ENCODE measurements around the gene SOD3. TPM values are rescaled to one million over a fixed set of nuclear protein-coding genes. Genes with fewer than 3 reads are reported as not detected.

SOD3 gene
- total RNA-seq, 1 experiment from 2014 or later = 1.0 TPM

DNA sequence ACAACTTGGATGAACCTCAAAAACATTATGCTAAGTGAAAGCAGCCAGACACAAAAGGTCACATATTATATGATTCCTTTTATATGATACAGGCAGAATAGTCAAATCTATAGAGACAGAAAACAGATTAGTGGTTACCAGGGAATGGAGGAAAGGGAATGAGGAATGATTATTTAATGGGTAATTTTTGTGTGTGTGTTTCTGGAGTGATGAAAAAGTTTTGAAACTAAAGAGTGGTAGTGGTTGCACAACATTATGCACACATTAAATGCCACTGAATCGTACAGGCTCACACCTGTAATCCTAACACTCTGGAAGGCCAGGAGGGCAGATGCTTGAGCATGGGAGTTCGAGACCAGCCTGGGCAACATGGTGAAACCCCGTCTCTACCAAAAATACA is 19.6 kb upstream of the SOD3 start:
- POLR2A ChIA-PET = no interaction called here
- no peaks in the 10 kb centered on the region for H3K27me3 ChIP-seq (ENCODE audit: control insufficient read depth, insufficient read depth, low read length)
- no peaks in the 10 kb centered on the region for H3K9me3 ChIP-seq (ENCODE audit: control insufficient read depth, insufficient read depth, low read depth, low read length)
- CTCF ChIA-PET = no interaction called here
- in situ Hi-C loops (cut with HindIII; ENCODE audit: low pct_unique_long_range_greater_than_20kb, low sequenced_read_pairs) = no loop called here
- intact Hi-C loops (cut with micrococcal nuclease; ENCODE audit: unreplicated experiment) = no loop called here
- no peak for ATAC-seq
- H3K27ac ChIP-seq (ENCODE audit: low read length) = no peak overlapping the region
- DNase-seq (ENCODE audit: low read depth, low spot score) = no peak
- BruUV-seq (replicated peaks) = no TSS peak
- no peaks in the 10 kb centered on the region for H3K4me1 ChIP-seq (ENCODE audit: control insufficient read depth, insufficient read depth, low read length)
- no peak overlapping the region for H3K4me3 ChIP-seq (ENCODE audit: low read depth in 2 of 2, low read length in 2 of 2)
- H3K36me3 ChIP-seq (ENCODE audit: control insufficient read depth, insufficient read depth, low read length) = no peaks in the 10 kb centered on the region
- TF ChIP-seq, protein P1, sequence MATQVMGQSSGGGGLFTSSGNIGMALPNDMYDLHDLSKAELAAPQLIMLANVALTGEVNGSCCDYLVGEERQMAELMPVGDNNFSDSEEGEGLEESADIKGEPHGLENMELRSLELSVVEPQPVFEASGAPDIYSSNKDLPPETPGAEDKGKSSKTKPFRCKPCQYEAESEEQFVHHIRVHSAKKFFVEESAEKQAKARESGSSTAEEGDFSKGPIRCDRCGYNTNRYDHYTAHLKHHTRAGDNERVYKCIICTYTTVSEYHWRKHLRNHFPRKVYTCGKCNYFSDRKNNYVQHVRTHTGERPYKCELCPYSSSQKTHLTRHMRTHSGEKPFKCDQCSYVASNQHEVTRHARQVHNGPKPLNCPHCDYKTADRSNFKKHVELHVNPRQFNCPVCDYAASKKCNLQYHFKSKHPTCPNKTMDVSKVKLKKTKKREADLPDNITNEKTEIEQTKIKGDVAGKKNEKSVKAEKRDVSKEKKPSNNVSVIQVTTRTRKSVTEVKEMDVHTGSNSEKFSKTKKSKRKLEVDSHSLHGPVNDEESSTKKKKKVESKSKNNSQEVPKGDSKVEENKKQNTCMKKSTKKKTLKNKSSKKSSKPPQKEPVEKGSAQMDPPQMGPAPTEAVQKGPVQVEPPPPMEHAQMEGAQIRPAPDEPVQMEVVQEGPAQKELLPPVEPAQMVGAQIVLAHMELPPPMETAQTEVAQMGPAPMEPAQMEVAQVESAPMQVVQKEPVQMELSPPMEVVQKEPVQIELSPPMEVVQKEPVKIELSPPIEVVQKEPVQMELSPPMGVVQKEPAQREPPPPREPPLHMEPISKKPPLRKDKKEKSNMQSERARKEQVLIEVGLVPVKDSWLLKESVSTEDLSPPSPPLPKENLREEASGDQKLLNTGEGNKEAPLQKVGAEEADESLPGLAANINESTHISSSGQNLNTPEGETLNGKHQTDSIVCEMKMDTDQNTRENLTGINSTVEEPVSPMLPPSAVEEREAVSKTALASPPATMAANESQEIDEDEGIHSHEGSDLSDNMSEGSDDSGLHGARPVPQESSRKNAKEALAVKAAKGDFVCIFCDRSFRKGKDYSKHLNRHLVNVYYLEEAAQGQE (IDR thresholded peaks at IDR 0.05; ENCODE audit: insufficient read depth in 1 of 2, low read depth in 2 of 2, low read length in 1 of 2) = no peak
- TF ChIP-seq, protein P2, sequence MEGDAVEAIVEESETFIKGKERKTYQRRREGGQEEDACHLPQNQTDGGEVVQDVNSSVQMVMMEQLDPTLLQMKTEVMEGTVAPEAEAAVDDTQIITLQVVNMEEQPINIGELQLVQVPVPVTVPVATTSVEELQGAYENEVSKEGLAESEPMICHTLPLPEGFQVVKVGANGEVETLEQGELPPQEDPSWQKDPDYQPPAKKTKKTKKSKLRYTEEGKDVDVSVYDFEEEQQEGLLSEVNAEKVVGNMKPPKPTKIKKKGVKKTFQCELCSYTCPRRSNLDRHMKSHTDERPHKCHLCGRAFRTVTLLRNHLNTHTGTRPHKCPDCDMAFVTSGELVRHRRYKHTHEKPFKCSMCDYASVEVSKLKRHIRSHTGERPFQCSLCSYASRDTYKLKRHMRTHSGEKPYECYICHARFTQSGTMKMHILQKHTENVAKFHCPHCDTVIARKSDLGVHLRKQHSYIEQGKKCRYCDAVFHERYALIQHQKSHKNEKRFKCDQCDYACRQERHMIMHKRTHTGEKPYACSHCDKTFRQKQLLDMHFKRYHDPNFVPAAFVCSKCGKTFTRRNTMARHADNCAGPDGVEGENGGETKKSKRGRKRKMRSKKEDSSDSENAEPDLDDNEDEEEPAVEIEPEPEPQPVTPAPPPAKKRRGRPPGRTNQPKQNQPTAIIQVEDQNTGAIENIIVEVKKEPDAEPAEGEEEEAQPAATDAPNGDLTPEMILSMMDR (IDR thresholded peaks at IDR 0.05) = no peak
- TF ChIP-seq TCF7L2 (IDR thresholded peaks at IDR 0.05; ENCODE audit: low read depth, low read length) (no peak), POLR2AphosphoS5 (IDR thresholded peaks at IDR 0.05; ENCODE audit: low read depth, low read length) (no peak)

DNA sequence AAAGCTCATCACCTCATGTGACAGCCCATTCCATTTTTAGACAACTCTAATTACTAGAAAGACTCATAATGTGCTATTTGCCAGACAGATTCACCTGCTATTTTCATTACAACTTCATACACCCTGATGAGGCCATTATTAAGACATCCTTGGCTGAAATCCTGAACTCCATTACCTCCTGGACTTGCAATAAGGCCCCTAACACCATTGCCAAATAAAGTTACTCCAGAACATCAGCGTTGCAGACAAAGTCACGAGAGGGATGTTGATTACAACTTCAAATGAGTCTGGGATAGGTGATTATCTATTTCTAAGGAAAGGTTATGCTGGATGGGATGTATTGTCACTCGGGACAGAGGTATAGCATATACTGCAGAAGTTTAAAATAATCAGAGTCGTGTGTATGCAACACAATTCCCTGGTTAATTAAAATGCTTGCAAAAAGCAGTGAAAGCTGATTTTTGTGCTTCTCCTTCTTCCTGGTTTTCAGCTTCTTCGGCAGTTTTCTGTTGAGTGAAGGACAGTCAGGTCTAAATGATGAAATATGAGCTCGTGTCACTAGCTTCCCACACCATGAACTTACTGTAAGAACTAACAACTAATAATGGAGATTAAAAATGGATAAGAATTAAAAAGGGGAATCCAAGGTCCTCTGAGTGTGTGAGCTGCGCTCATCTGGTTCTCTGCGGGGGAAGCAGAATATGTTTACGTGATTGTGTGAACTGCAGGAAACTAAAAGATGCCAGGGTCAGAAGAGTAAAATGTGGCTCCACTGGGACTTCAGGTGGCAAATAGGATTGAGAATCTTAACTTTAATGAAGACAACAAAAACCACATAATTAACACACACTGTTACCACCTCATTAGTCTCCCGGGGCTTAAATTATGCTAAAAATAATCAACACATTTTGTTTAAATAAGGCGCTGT is 17.6 kb upstream of the SOD3 start:
- ATAC-seq = no peak
- POLR2A ChIA-PET = no interaction called here
- H3K4me3 ChIP-seq (ENCODE audit: low read depth in 2 of 2, low read length in 2 of 2) = no peak overlapping the region
- H3K4me1 ChIP-seq (ENCODE audit: control insufficient read depth, insufficient read depth, low read length) = no peaks in the 10 kb centered on the region
- CTCF ChIA-PET = no interaction called here
- H3K36me3 ChIP-seq (ENCODE audit: control insufficient read depth, insufficient read depth, low read length) = no peaks in the 10 kb centered on the region
- TF ChIP-seq, protein P2 (IDR thresholded peaks at IDR 0.05) = no peak
- TF ChIP-seq, protein P1 (IDR thresholded peaks at IDR 0.05; ENCODE audit: insufficient read depth in 1 of 2, low read depth in 2 of 2, low read length in 1 of 2) = no peak
- TF ChIP-seq SIN3A (IDR thresholded peaks at IDR 0.05; ENCODE audit: borderline replicate concordance, insufficient read depth, low read depth, low read length) = no peak
- H3K9me3 ChIP-seq (ENCODE audit: control insufficient read depth, insufficient read depth, low read depth, low read length) = no peaks in the 10 kb centered on the region
- H3K27me3 ChIP-seq (ENCODE audit: control insufficient read depth, insufficient read depth, low read length) = no peaks in the 10 kb centered on the region
- intact Hi-C loops (cut with micrococcal nuclease; ENCODE audit: unreplicated experiment) = no loop called here
- in situ Hi-C loops (cut with HindIII; ENCODE audit: low pct_unique_long_range_greater_than_20kb, low sequenced_read_pairs) = no loop called here
- no TSS peak for BruUV-seq (replicated peaks)
- H3K27ac ChIP-seq (ENCODE audit: low read length) = no peak overlapping the region
- no peak for DNase-seq (ENCODE audit: low read depth, low spot score)

All from Panc1 (cell line).